ENCODE data around the gene SCAF4.

SCAF4 gene

GRCh38 chr21:31710586-31710985 lies 21.3 kb downstream of the SCAF4 start:
- no peak for DNase-seq

DNA sequence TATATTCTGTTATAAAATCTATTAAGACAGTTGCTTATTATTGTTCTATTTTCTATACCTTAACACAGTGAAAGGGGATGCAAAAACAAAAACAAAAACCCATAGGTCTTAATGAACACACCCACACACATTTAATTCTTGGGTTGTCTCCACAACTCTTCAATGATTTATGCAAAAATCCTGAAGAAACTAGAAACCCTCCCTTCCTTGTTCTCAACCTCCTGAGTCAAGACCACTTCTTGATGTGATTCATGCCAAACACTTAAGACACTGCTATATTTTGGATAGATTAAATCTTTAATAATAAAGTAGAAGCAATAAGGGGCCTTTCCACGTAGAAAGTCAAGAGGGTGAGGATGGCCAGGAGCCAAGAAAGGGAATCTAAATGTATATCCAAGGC lies 23.4 kb downstream of the SCAF4 start:
- DNase-seq, result no peak

DNA sequence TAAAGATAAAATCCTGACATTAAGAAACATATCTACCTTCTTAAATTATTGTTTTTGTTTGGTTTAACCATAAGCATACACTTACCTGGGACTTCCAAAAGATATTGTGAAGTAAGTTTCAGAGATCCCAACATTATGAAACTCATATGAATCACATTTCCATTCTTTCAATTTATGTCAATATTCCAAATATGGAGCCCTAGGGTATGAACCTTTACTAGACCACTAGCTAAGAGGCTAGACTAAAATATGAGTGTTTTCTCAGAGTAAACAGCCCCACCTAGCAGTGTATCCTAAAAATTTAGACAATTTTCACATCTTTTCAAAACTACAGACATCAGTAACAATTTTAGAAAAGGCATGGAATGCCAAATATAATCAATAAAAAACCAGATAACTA lies 24.4 kb downstream of the SCAF4 start:
- DNase-seq, result no peak

DNA sequence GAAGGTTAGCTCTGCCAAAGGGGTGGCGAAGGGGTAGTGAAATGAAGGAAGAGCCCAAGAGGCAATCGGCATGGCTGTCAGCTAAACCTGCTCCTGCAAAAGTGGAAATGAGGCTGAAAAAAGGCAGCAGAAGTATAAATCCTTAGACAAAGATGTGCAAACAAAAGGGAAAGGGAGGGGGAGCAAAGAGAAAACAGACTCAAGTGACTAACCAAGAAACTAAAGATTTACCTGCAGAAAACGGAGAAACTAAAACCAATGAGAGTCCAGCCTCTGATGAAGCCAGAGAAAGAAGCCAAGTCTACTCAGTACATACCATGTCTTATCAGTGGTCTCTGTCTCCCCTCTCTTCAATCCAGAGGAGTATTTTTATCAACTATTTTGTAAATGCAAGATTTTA lies 25.4 kb downstream of the SCAF4 start:
- no peak for DNase-seq

- DNase-seq, result no peak
These were observed 31.9 kb downstream of the SCAF4 start for GRCh38 chr21:31700040-31700439.

DNA sequence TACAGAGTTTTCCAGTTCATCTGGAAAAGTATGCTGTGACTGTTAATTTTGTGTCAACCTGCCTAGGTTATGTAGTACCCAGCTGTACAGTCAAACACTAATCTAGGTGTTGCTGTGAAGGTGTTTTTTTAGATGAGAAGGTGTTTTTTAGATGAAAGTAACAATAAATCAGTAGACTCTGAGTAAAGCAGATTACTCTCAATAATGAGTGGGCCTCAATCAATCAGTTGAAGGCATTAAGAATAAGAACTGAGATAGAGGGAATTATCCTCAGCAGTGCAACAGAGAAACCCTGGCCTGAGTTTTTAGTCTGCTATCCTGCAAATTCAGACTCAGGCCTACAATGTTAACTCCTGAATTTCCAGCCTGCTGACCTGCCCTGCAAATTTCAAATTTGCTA lies 33.5 kb downstream of the SCAF4 start:
- DNase-seq, result no peak

DNA sequence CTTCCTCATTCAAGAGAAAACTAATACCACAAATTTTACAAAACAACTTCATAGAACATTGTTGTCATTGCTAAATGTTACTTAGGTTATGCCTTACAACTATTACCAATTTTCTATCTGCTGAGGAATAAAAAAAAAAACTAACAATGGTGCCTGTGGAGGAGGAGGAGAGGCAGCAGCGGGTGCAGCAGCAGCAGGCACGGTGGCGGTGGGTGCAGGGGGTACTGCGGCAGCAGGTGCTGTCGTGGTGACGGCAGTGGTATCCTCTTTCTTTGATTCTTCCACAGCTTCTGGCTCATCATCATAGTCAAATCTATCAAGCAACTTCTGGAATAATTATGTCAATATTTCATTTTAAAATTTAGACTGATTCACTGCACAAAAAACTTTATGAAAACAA lies 35.5 kb downstream of the SCAF4 start:
- DNase-seq, result no peak

GRCh38 chr21:31693222-31693621 lies 38.7 kb downstream of the SCAF4 start:
- no peak for DNase-seq

DNA sequence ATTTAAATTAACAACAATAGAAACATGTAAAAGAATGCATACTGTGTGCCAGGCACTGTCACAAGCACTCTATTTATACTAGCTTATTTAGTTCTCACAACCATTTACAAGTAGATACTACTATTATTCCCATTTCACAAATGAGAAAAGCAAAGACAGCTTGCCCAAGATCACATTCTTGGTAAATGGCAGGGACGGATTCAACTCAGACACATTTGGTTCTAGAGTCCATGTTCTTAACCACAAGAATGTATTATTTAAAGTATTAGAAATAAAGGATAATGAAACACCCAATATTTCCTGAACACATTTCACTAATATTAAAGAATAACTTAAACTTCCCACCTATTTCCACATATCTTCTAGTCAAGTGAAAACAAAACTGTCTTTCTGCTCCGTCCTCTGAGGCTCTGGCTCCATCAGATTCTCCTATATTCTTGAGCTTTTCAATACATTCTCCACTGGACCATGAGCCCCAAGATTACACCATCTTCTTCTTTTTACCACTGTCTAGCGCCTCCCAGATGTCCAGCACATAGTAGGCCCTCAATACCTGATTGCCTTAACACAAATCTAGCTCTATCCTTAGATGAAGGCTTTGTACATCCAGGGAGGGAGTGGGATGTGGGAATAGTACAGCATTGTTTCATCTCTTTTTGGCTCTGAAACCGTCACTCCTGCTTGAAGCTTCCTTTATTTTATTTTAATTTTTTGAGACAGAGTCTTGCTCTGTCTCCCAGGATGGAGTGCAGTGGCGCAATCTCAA lies 43.1 kb downstream of the SCAF4 start:
- DNase-seq, result no peak

DNA sequence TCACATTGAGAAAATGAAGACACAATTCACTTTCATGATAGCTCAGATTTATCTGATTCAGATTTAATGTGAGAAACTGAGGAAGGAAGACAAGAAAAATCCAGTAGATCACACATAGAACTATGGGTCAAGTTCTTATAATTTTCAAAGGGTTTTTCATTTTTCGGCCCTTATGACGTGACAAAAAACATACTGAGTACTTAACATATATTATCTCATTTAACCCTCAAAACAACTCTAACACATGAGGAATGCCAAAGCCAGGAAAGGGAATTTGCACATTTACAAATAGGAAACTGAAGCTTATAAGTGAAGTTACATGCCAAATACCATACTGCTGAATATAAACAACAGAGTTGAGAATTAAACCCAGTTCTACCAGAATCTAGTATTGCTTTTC lies 44.8 kb downstream of the SCAF4 start:
- no peak for DNase-seq

- no peak for DNase-seq
These were observed 45.5 kb downstream of the SCAF4 start for GRCh38 chr21:31686272-31686915.

DNA sequence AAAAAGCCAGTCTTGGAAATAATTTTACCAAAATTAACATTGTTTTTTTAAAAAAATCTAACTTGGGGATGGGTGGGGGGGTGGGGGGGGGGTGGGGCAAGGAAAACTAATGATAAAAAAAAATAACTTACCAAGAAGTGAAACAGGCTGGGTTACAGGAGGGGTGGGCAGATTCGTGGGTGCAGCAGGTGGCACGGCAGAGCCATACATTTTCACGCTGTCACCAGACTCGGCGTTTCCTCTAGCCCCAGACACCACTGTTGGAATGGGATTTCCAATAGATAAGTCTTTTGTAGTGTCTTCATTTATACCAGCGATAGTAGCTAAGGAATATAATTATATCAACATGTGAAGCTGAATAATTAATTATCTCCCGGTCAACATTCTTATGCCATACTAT lies 47.0 kb downstream of the SCAF4 start:
- DNase-seq, result no peak

GRCh38 chr21:31683029-31683428 lies 48.9 kb downstream of the SCAF4 start:
- no peak for DNase-seq

DNA sequence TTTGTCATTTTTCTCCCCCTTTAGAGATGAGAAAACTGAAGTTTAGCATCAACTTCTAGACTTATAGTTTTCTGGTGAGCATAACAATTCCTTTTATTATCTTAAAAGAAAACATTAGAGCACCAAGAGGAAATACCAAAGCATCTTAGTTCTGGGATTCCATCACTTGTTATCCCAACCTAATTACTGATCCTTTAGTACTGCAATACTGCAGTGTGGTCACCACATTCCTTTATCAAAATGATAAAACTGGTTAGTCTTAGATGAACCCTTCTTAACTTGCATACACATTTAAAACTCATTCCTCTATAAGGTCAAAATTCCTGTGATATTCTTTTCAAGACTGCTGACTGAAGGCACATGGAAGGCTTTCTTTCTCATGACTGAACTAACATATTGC lies 49.3 kb downstream of the SCAF4 start:
- no peak for DNase-seq

- DNase-seq, result no peak
These were observed 53.4 kb downstream of the SCAF4 start for GRCh38 chr21:31678478-31678877.

DNA sequence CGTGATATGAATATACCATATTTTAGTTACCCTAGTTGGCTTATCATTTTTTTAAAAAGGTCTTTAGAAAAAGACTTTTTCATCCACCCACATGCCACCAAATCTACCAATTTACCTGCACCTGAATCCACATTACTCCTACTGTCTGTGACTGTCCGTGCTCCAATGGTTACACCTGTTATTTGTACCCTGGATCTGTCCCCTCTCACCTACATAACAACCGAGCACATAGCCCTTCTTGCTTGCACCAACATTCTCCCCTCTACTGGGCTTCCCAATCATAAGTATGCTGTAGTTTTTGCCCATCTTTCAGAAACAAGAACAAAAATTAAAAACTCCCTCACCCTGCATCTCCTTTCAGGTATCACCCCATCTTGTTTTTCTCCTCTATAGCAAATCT lies 54.9 kb downstream of the SCAF4 start:
- no peak for DNase-seq

- DNase-seq, result no peak
These were observed 56.0 kb downstream of the SCAF4 start for GRCh38 chr21:31675960-31676359.

GRCh38 chr21:31675318-31675717 lies 56.6 kb downstream of the SCAF4 start:
- DNase-seq, result no peak

- no peak for DNase-seq
These were observed 58.5 kb downstream of the SCAF4 start for GRCh38 chr21:31673321-31673912.

DNA sequence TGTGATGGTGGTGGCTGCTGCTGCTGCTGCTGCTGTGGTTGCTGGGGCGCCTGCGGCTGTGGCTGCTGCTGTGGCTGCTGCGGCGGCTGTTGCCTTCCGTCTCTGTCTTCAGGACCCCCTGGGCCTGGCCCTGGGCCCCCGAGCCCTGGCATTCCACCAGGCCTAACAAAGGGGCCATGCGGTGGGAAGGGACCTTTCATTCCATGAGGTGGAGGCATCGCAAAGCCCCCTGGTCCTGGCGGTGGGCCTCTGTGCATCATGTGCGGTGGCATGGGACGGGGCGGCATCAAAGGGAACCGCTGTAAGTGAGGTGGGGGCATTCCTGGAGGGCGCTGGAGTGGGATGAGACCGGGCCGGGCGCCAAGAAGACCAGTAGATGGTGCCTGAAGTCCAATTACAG lies 60.0 kb downstream of the SCAF4 start:
- no peak for DNase-seq

DNA sequence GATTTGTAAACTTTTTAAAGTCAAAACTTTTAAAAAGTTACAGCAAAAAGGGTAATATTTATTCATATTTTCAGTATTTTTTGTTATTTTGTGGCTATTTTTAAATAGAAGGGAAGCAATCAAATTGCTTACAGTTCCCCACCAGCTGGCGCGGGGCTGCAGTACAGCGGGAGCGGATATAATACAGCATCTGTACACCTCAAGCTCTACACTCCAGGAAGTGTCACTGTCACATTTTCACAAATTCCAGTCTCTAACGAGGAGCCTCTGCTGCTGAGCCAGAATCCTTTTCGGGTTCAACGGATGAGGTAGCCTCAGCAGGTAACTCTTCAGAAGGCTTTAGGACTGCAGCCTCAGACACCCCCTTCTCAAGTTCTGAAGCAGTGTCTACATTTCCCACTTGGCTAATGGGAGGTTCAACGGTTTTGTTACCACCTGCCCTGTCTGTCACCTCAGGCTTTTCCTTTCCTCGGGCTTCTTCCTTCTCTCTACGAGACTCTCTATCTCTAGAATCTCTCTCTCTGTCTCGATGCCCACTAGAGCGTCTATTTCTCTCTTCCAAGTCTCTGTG lies 60.7 kb downstream of the SCAF4 start:
- no peak for DNase-seq

- no peak for DNase-seq
These were observed 61.8 kb downstream of the SCAF4 start for GRCh38 chr21:31670070-31670469.

DNA sequence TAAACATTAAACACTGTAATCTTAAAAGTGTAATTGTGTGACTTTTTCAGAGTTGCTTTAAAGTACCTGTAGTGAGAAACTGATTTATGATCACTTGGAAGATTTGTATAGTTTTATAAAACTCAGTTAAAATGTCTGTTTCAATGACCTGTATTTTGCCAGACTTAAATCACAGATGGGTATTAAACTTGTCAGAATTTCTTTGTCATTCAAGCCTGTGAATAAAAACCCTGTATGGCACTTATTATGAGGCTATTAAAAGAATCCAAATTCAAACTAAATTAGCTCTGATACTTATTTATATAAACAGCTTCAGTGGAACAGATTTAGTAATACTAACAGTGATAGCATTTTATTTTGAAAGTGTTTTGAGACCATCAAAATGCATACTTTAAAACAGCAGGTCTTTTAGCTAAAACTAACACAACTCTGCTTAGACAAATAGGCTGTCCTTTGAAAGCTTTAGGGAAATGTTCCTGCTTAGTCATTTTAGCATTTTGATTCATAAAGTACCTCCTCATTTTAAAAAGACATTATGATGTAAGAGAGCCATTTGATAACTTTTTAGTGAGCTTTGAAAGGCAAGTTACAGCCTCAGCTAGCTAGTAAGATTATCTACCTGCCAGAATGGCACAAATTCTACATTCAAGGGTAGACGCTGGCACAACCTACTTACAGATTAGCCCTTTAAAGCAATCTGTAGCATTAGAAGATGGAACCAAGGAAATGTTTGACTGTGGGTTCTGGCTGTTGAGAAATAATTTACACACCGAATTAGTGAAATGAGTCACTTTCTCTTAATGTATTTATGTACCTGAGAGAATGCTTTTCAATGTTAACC lies 63.0 kb downstream of the SCAF4 start:
- DNase-seq, result no peak

All from femur (tissue), 1 donor.